Heart right ventricle (tissue), 16 donors: ENCODE data around the gene ZFAND3. TPM values are rescaled to one million over a fixed set of nuclear protein-coding genes. Genes with fewer than 3 reads are reported as not detected.
A peak's percentile ranks its signal among the peaks of the same experiment; 100 is the strongest.

Experiments
- ATAC-seq, 8 donors: fragments of 200-7000 bp; cut with Tn5 transposase; one replicate each; pipeline ENCODE4 v1.9.1; 2020; ENCODE audit warnings: mild to moderate bottlenecking in 8 of 8, moderate library complexity in 8 of 8, moderate number of reproducible peaks in 1 of 8
- DNase-seq, 2 donors: peaks; one replicate each; pipeline ENCODE4 v3.0.0-alpha.2; 2020
- H3K27ac ChIP-seq, 10 donors: fragments of 200-600 bp; sonication (generic) in 2 of 10; one replicate each; pipeline versions ENCODE4 v1.5.0 to v1.8.0; 2020 to 2022; ENCODE audit warnings: mild to moderate bottlenecking in 3 of 10
- H3K27me3 ChIP-seq, 7 donors: fragments of 200-600 bp; one replicate each; pipeline ENCODE4 v1.8.0; 2021 to 2022; ENCODE audit warnings: mild to moderate bottlenecking in 2 of 7
- H3K36me3 ChIP-seq, 9 donors: fragments of 200-600 bp; sonication (generic) in 1 of 9; one replicate each; pipeline versions ENCODE4 v1.5.0 to v1.8.0; 2020 to 2022; ENCODE audit warnings: mild to moderate bottlenecking in 2 of 9
- H3K4me1 ChIP-seq, 9 donors: fragments of 200-600 bp; sonication (generic) in 1 of 9; one replicate each; pipeline versions ENCODE4 v1.5.0 to v1.8.0; 2020 to 2022; ENCODE audit warnings: mild to moderate bottlenecking in 4 of 9
- H3K4me3 ChIP-seq, 10 donors: fragments of 200-600 bp; sonication (generic) in 2 of 10; one replicate each; pipeline versions ENCODE4 v1.5.0 to v1.8.0; 2020 to 2022; ENCODE audit warnings: mild to moderate bottlenecking in 7 of 10, moderate library complexity in 2 of 10
- H3K9me3 ChIP-seq, 11 donors: fragments of 200-600 bp in 10 of 11; sonication (generic) in 2 of 11; one replicate each; pipeline versions ENCODE4 v1.5.0 to v1.8.0; 2013 to 2022; ENCODE audit warnings: mild to moderate bottlenecking in 2 of 11, control low read depth in 1 of 11, moderate library complexity in 1 of 11
- WGBS, 2 donors: extraction: QIAGEN DNeasy Blood & Tissue Kit; methylation state at CpG; one replicate each; pipeline ENCODE4 v1.1.7; 2013; ENCODE audit warnings: inconsistent platforms in 1 of 2; 5-methylcytosine and 5-hydroxymethylcytosine counted together
- intact Hi-C, 10 donors: fragments of 100-400 bp; cut with DNase I; formaldehyde crosslinking; loops; one replicate each; pipeline versions ENCODE4 v1.11.1 to v1.14.2; 2022
- polyA plus RNA-seq, 2 donors: library from polyadenylated mRNA; stranded (reverse); fragments of 200-250 nt; gene quantifications; one replicate each; pipeline ENCODE4 v1.2.3, GENCODE V29; 2013
- total RNA-seq, 10 donors: library from RNA; stranded (reverse); fragmentation: NEBNext Ultra II Directional in 3 of 10; extraction: Animal tissue kit (Norgen Biotek cat#: 25700) in 3 of 10; gene quantifications; one replicate each; pipeline versions ENCODE4 v1.2.1 to v1.2.4, GENCODE V29; 2021 to 2023
- TF ChIP-seq, protein P1 (sequence below), 9 donors: fragments of 200-600 bp; sonication (generic) in 2 of 9; IDR thresholded peaks; one replicate each; pipeline versions ENCODE4 v1.5.0 to v1.8.0; 2021 to 2022; ENCODE audit warnings: antibody characterized with exemption in 9 of 9, mild to moderate bottlenecking in 5 of 9, moderate library complexity in 1 of 9
- donor health status: Arrhythmogenic right ventricular cardiomyopathy.
- donor health status: ischemic (EF 13 %, LVEDD 7.1; RV severe dilation, severe dysfunction).
- donor health status: healthy with polysubstance abuse.
- donor health status: DM: no; HTN: yes; CAD: no.
- donor health status: DM: no; HTN: no; CAD: no.
- donor health status: ischemic (EF 25% LVEDD 6.9; RV normal size, moderate dysfunction).
- donor health status: ischemic (EF 25% LVEDD 5.7; RV mildly dilated, moderate dysfunction).
- donor health status: healthy.
- donor health status: DM: yes; HTN: yes; CAD: no.
- donor health status: Ischemic cardiomyopathy.
- donor health status: ischemic (EF 35%, LVEDD 5.7; RV mildly dilated, moderate dysfunction).
- donor health status: nonischemic (EF 11% LVEDD 7.7; RV severe dilation, severe dysfunction).
- donor health status: DM: yes; HTN: yes; CAD: no.
- donor health status: PGD.
- donor health status: ischemic (EF 29% LVEDD 5.4; RV normal size, mild dysfunction).
- donor health status: nonischemic (EF 23%, LVEDD 6.1; RV moderate dilation, normal function).

The ZFAND3 gene
- total and polyA plus RNA-seq, 12 donors: 24.4 to 123 (median 105) TPM

- Histone ChIP-seq H3K9me3 (no peaks in the 10 kb centered on the region), H3K27me3 (no peaks in the 10 kb centered on the region), H3K4me3 (no peak overlapping the region), H3K4me1 (peaks cover 0 to 50% (median 11%) of the 10 kb centered on the region in 9 donors), H3K36me3 (peaks cover 0 to 7% (median 0%) of the 10 kb centered on the region in 9 donors), H3K27ac (no peak overlapping the region)
- intact Hi-C loops: no loop called here
- TF ChIP-seq, protein P1, sequence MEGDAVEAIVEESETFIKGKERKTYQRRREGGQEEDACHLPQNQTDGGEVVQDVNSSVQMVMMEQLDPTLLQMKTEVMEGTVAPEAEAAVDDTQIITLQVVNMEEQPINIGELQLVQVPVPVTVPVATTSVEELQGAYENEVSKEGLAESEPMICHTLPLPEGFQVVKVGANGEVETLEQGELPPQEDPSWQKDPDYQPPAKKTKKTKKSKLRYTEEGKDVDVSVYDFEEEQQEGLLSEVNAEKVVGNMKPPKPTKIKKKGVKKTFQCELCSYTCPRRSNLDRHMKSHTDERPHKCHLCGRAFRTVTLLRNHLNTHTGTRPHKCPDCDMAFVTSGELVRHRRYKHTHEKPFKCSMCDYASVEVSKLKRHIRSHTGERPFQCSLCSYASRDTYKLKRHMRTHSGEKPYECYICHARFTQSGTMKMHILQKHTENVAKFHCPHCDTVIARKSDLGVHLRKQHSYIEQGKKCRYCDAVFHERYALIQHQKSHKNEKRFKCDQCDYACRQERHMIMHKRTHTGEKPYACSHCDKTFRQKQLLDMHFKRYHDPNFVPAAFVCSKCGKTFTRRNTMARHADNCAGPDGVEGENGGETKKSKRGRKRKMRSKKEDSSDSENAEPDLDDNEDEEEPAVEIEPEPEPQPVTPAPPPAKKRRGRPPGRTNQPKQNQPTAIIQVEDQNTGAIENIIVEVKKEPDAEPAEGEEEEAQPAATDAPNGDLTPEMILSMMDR (IDR thresholded peaks at IDR 0.05): no peak
- no peak for ATAC-seq
- 95 to 97% methylated on average over 8 of the region's 8 CpGs for WGBS, 2 donors
- DNase-seq: no peak
These were observed 20.8 kb downstream of the ZFAND3 start for GRCh38 chr6:37840143-37840939.

DNA sequence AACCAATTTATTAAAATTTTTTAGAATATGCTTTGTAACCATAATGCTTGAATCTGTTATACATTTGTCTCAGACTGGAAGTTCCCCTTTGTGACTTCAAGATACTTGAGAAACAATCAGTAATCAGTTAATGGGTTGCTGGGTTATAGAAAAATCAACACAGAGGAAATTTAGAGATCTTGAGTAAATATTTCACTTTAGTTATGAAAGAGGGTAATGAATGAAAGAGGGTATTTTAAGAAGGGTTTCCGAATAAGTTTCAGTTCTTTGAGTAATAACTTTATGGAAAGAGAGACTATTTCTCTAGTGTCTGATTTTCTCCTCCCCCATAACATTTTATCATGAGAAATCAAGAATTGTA is 21.4 kb downstream of the ZFAND3 start:
- peaks cover 0 to 53% (median 16%) of the 10 kb centered on the region in 9 donors for H3K4me1 ChIP-seq
- no peak overlapping the region for H3K4me3 ChIP-seq
- H3K9me3 ChIP-seq: no peaks in the 10 kb centered on the region
- DNase-seq (no peak), ATAC-seq (no peak)
- TF ChIP-seq, protein P1 (IDR thresholded peaks at IDR 0.05): no peak
- intact Hi-C loops: no loop called here
- WGBS, 2 donors: 87 to 89% methylated on average over 1 of the region's 1 CpG
- H3K27me3 ChIP-seq: no peaks in the 10 kb centered on the region
- H3K36me3 ChIP-seq: peaks cover 0 to 7% (median 0%) of the 10 kb centered on the region in 9 donors
- H3K27ac ChIP-seq: no peak overlapping the region

- DNase-seq: no peak
- H3K9me3 ChIP-seq: no peaks in the 10 kb centered on the region
- 74 to 82% methylated on average over 6 of the region's 6 CpGs for WGBS, 2 donors
These were observed 25.7 kb downstream of the ZFAND3 start for GRCh38 chr6:37845026-37845911.

DNA sequence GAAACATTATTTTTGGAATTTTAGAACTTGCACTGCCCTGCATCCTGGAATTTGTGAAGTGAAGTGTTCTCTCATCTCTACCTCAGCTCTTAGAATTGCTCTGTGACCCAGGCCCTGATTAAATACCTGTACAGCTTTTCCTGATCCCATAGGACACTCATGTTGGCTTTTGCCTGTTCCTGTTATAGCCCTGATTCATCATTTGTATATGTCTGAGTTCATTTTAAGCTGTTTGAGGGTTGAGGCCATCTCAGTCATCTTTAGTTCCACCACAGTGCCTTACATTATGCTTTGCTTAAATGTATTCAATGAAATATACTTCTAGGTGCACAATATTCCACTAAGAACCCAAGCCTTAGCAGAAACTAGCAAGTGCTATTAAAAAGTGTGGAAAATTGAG is 26.4 kb downstream of the ZFAND3 start:
- intact Hi-C loops: no loop called here
- TF ChIP-seq, protein P1 (IDR thresholded peaks at IDR 0.05): no peak
- Histone ChIP-seq H3K4me1 (peaks cover 4 to 69% (median 48%) of the 10 kb centered on the region in 9 donors), H3K36me3 (no peaks in the 10 kb centered on the region), H3K27me3 (no peaks in the 10 kb centered on the region), H3K9me3 (no peaks in the 10 kb centered on the region), H3K4me3 (no peak overlapping the region), H3K27ac (no peak overlapping the region)
- DNase-seq: no peak
- no peak for ATAC-seq

More at GRCh38 chr6:37845026-37845911, 25.7 kb downstream of the ZFAND3 start:
- TF ChIP-seq, protein P1 (IDR thresholded peaks at IDR 0.05): no peak
- Histone ChIP-seq H3K27ac (no peak overlapping the region), H3K4me3 (no peak overlapping the region), H3K4me1 (peaks cover 4 to 68% (median 44%) of the 10 kb centered on the region in 9 donors), H3K27me3 (no peaks in the 10 kb centered on the region), H3K36me3 (peaks cover 0 to under 1% (median 0%) of the 10 kb centered on the region in 9 donors)
- intact Hi-C loops: no loop called here
- peak in 3 of 8 donors; percentile 25 to 68 (median 66) for ATAC-seq
